ENCODE data around the gene HDAC5. TPM values are rescaled to one million over a fixed set of nuclear protein-coding genes. Genes with fewer than 3 reads are reported as not detected.
A peak's percentile ranks its signal among the peaks of the same experiment; 100 is the strongest.

Gene HDAC5
- polyA plus RNA-seq, 3 donors, result 16.1 to 93.6 (median 24.7) TPM

DNA sequence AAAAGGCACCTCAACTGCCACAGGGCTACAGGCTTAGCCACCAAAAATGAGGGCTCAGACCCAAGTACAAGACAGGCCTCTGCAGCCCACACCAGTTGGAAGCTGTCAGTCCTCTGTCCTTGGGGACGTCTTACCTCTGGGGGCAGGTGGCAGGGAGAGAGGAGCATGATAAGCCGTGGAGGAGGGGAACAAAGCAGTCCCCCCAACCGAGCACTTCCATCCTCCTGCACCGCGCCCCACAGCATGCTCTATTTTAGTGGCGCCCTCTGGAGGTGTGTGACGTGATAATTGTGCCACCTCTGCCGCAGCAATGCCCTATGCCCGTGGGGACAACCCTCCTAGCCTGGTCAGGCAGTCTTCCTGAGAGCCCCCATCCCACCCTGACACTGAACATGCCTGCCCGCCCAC, 39.3 kb downstream of the HDAC5 start:
- Mint-ChIP-seq H3K27ac (peak overlapping the region in 2 of 7 donors; percentile 11 to 71), H3K4me1 (peaks cover 13% of the 10 kb centered on the region), H3K36me3 (peaks cover 71 to 95% of the 10 kb centered on the region in 2 donors), H3K4me3 (no peak overlapping the region), H3K9me3 (no peaks in the 10 kb centered on the region), H3K27me3 (ENCODE audit: low read depth in 3 of 3) (peaks cover 0 to 5% (median 0%) of the 10 kb centered on the region in 3 donors)
- no peak for DNase-seq
- H3K4me2 ChIP-seq (replicated peaks; ENCODE audit: extremely low read depth, low read length, poor library complexity, severe bottlenecking), result no peak overlapping the region
- no peaks in the 10 kb centered on the region for H3K27me3 ChIP-seq (ENCODE audit: control insufficient read depth in 2 of 2, insufficient read depth in 2 of 2, low read length in 2 of 2)
- peaks cover 10 to 14% of the 10 kb centered on the region in 2 donors for H3K4me1 ChIP-seq (ENCODE audit: control insufficient read depth in 1 of 2, insufficient read depth in 2 of 2, low read length in 2 of 2)
- H3K4me3 ChIP-seq (replicated peaks in 1 of 3; ENCODE audit: low read depth in 2 of 3, low read length in 3 of 3), result no peak overlapping the region
- H3K36me3 ChIP-seq (replicated peaks in 1 of 2; ENCODE audit: control insufficient read depth in 1 of 2, insufficient read depth in 2 of 2, low read length in 2 of 2), result peaks cover 57 to 85% of the 10 kb centered on the region in 2 donors
- H3K9ac ChIP-seq (ENCODE audit: insufficient read depth, low read length, poor library complexity, severe bottlenecking), result no peak overlapping the region
- TF ChIP-seq, protein P1, sequence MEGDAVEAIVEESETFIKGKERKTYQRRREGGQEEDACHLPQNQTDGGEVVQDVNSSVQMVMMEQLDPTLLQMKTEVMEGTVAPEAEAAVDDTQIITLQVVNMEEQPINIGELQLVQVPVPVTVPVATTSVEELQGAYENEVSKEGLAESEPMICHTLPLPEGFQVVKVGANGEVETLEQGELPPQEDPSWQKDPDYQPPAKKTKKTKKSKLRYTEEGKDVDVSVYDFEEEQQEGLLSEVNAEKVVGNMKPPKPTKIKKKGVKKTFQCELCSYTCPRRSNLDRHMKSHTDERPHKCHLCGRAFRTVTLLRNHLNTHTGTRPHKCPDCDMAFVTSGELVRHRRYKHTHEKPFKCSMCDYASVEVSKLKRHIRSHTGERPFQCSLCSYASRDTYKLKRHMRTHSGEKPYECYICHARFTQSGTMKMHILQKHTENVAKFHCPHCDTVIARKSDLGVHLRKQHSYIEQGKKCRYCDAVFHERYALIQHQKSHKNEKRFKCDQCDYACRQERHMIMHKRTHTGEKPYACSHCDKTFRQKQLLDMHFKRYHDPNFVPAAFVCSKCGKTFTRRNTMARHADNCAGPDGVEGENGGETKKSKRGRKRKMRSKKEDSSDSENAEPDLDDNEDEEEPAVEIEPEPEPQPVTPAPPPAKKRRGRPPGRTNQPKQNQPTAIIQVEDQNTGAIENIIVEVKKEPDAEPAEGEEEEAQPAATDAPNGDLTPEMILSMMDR (IDR thresholded peaks at IDR 0.05), result peak; percentile 37
- H2AFZ ChIP-seq (ENCODE audit: insufficient read depth, low read depth, low read length, poor library complexity, severe bottlenecking), result no peak overlapping the region
- no peak overlapping the region for H3K27ac ChIP-seq (ENCODE audit: low read depth in 1 of 2, low read length in 2 of 2)
- H4K20me1 ChIP-seq (ENCODE audit: insufficient read depth, low read length), result peaks cover 3% of the 10 kb centered on the region
- H3K9me3 ChIP-seq (replicated peaks in 1 of 2; ENCODE audit: control insufficient read depth in 1 of 2, insufficient read depth in 1 of 2, low read length in 2 of 2), result no peaks in the 10 kb centered on the region
- 91% methylated on average over 4 of the region's 10 CpGs for WGBS (ENCODE audit: insufficient coverage)
- no peaks in the 10 kb centered on the region for H3K79me2 ChIP-seq (ENCODE audit: insufficient read depth, low read length)
- intact Hi-C loops (cut with micrococcal nuclease), result no loop called here

DNA sequence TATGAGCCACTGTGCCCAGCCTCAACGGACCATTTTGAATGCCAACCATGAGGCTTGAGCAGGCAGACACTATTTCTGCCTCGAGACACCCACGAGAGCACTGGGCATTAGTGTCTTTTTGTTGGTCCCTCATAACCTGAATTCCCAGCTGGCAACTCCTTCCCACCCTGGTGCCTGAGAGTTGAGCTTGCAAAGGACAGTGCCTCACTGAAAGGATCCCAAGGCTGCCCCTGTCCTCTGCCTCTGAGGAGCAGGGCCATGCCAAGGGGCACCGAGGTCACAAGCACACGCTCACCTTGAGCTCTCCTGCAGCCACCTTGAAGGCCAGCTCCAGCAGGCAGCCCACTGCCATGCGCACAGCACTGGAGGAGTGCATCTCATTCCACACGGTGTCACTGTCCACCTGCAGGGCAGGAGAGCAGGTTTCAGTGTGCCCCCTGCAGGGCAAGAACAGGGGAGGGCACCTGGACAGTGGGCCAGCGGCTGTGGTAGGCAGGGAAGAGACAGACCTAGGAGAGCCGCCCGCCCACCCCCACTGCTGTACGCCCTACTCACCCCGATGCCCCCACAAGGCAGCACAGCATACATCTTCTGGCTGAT, 40.1 kb downstream of the HDAC5 start:
- H4K20me1 ChIP-seq (ENCODE audit: insufficient read depth, low read length), result peaks cover 3% of the 10 kb centered on the region
- H3K4me3 ChIP-seq (replicated peaks in 1 of 3; ENCODE audit: low read depth in 2 of 3, low read length in 3 of 3), result no peak overlapping the region
- peaks cover 17 to 22% of the 10 kb centered on the region in 2 donors for H3K4me1 ChIP-seq (ENCODE audit: control insufficient read depth in 1 of 2, insufficient read depth in 2 of 2, low read length in 2 of 2)
- H3K4me3 Mint-ChIP-seq, result no peak overlapping the region
- H3K27ac Mint-ChIP-seq, result peak overlapping the region in 1 of 7 donors; percentile 43
- H3K9ac ChIP-seq (ENCODE audit: insufficient read depth, low read length, poor library complexity, severe bottlenecking), result no peak overlapping the region
- peaks cover 0 to 5% (median 0%) of the 10 kb centered on the region in 3 donors for H3K27me3 Mint-ChIP-seq (ENCODE audit: low read depth in 3 of 3)
- H3K36me3 Mint-ChIP-seq, result peaks cover 71 to 95% of the 10 kb centered on the region in 2 donors
- H3K36me3 ChIP-seq (replicated peaks in 1 of 2; ENCODE audit: control insufficient read depth in 1 of 2, insufficient read depth in 2 of 2, low read length in 2 of 2), result peaks cover 59 to 85% of the 10 kb centered on the region in 2 donors
- WGBS (ENCODE audit: insufficient coverage), result 91% methylated on average over 7 of the region's 12 CpGs
- DNase-seq, result no peak
- TF ChIP-seq, protein P1 (IDR thresholded peaks at IDR 0.05), result no peak
- intact Hi-C loops (cut with micrococcal nuclease), result no loop called here
- H2AFZ ChIP-seq (ENCODE audit: insufficient read depth, low read depth, low read length, poor library complexity, severe bottlenecking), result no peak overlapping the region
- H3K4me2 ChIP-seq (replicated peaks; ENCODE audit: extremely low read depth, low read length, poor library complexity, severe bottlenecking), result no peak overlapping the region
- no peaks in the 10 kb centered on the region for H3K9me3 Mint-ChIP-seq
- H3K27me3 ChIP-seq (ENCODE audit: control insufficient read depth in 2 of 2, insufficient read depth in 2 of 2, low read length in 2 of 2), result no peaks in the 10 kb centered on the region
- no peaks in the 10 kb centered on the region for H3K79me2 ChIP-seq (ENCODE audit: insufficient read depth, low read length)
- H3K27ac ChIP-seq (ENCODE audit: low read depth in 1 of 2, low read length in 2 of 2), result no peak overlapping the region
- peaks cover 19% of the 10 kb centered on the region for H3K4me1 Mint-ChIP-seq
- no peaks in the 10 kb centered on the region for H3K9me3 ChIP-seq (replicated peaks in 1 of 2; ENCODE audit: control insufficient read depth in 1 of 2, insufficient read depth in 1 of 2, low read length in 2 of 2)

Data from CD14-positive monocyte (primary cell).